GM12878 (cell line): ENCODE data around the gene IFT122. TPM values are rescaled to one million over a fixed set of nuclear protein-coding genes. Genes with fewer than 3 reads are reported as not detected.

Source experiments
- ATAC-seq: fragments of 200-7000 bp; cut with Tn5 transposase; 3 replicates; pipeline ENCODE4 v1.9.1; 2020; ENCODE audit warnings: mild to moderate bottlenecking, moderate library complexity
- BruUV-seq: library from RNA; stranded (reverse); fragments of 400-500 nt; replicated peaks from 2 replicates; lab custom pipeline; 2021; lab: Mats Ljungman, UMichigan
- CTCF ChIA-PET: fragments of 300-600 bp; sonication (Branson Sonifier 250); formaldehyde crosslinking; extraction: SDS; loops from one replicate; lab custom pipeline; 2021; ENCODE audit warnings: inconsistent platforms; lab: Yijun Ruan, JAX
- POLR2A ChIA-PET: fragments of 350-600 bp; formaldehyde crosslinking; extraction: SDS; loops from one replicate; lab custom pipeline; 2021; ENCODE audit warnings: inconsistent platforms; lab: Charles Lee
- RAD21 ChIA-PET: fragments of 300-600 bp; sonication (Branson Sonifier 250); formaldehyde crosslinking; loops from one replicate; lab custom pipeline; 2023; ENCODE audit warnings: antibody characterized with exemption; ENCODE audit not compliant: unreplicated experiment; lab: Charles Lee
- SMC1A ChIA-PET: fragments of 300-600 bp; sonication (Branson Sonifier 250); formaldehyde crosslinking; loops from one replicate; lab custom pipeline; 2023; ENCODE audit not compliant: unreplicated experiment, uncharacterized antibody; lab: Charles Lee
- DNase-seq: peaks from one replicate; pipeline ENCODE4 v3.0.0-alpha.2; 2011; ENCODE audit warnings: low read depth, low spot score
- FAIRE-seq: peaks from 3 replicates; lab custom pipeline; 2011; peaks lifted over from hg19 to GRCh38; lab: Jason Lieb, UNC
- H2AFZ ChIP-seq: 2 replicates; pipeline ENCODE4 v1.6.0; 2011; ENCODE audit warnings: low read depth, low read length, control low read depth; ENCODE audit not compliant: control insufficient read depth
- H3K27ac ChIP-seq: 2 replicates; pipeline ENCODE4 v1.5.1; 2011; ENCODE audit warnings: control low read depth; ENCODE audit not compliant: control insufficient read depth, insufficient read depth
- H3K27me3 ChIP-seq, 2 experiments: replicated peaks in 1 of 2; 2 replicates each; pipeline versions ENCODE4 v1.6.0 to v1.6.1; 2011; ENCODE audit warnings: low read length in 1 of 2; ENCODE audit not compliant: control insufficient read depth in 2 of 2, insufficient read depth in 2 of 2
- H3K36me3 ChIP-seq, 2 experiments: 2 replicates each; pipeline ENCODE4 v1.5.1; 2011; ENCODE audit warnings: low read length in 1 of 2; ENCODE audit not compliant: control insufficient read depth in 2 of 2, insufficient read depth in 2 of 2
- H3K4me1 ChIP-seq: 2 replicates; pipeline ENCODE4 v1.6.1; 2011; ENCODE audit warnings: mild to moderate bottlenecking, low read length, moderate library complexity, mixed read lengths; ENCODE audit not compliant: control insufficient read depth, insufficient read depth
- H3K4me2 ChIP-seq: 2 replicates; pipeline ENCODE4 v1.6.0; 2011; ENCODE audit warnings: control low read depth; ENCODE audit not compliant: control insufficient read depth, insufficient read depth
- H3K4me3 ChIP-seq: fragments of 200-600 bp; sonication (generic); 2 replicates; pipeline ENCODE4 v1.5.1; 2016
- H3K79me2 ChIP-seq: 2 replicates; pipeline ENCODE4 v1.6.0; 2011; ENCODE audit warnings: low read length; ENCODE audit not compliant: control insufficient read depth, insufficient read depth
- H3K9ac ChIP-seq: 2 replicates; pipeline ENCODE4 v1.8.0; 2011; ENCODE audit warnings: low read length, control low read depth, mixed read lengths; ENCODE audit not compliant: control insufficient read depth, insufficient read depth
- H3K9me3 ChIP-seq: replicated peaks from 3 replicates; pipeline ENCODE4 v1.5.1; 2011; ENCODE audit warnings: mild to moderate bottlenecking, low read length; ENCODE audit not compliant: control insufficient read depth, insufficient read depth
- H4K20me1 ChIP-seq: 2 replicates; pipeline ENCODE4 v1.6.0; 2011; ENCODE audit not compliant: control insufficient read depth, insufficient read depth
- DPF2 ChIP-seq: fragments of 450-650 bp; IDR thresholded peaks from 2 replicates; pipeline ENCODE4 v1.6.1; 2017; ENCODE audit warnings: mild to moderate bottlenecking
- GABPA ChIP-seq: IDR thresholded peaks from 2 replicates; pipeline ENCODE4 v1.6.1; 2014; ENCODE audit warnings: antibody characterized with exemption, low read depth, mild to moderate bottlenecking, inconsistent platforms
- HDAC2 ChIP-seq: fragments of 200-600 bp; sonication (generic); IDR thresholded peaks from 2 replicates; pipeline ENCODE4 v1.6.1; 2017
- JUND ChIP-seq: IDR thresholded peaks from 2 replicates; pipeline ENCODE4 v1.6.1; 2012; ENCODE audit warnings: low read depth, mild to moderate bottlenecking, low read length, improper control_type of control experiment, moderate library complexity
- NKRF ChIP-seq: fragments of 450-650 bp; conservative IDR thresholded peaks from 2 replicates; pipeline ENCODE4 v1.6.1; 2017; ENCODE audit warnings: mild to moderate bottlenecking, moderate library complexity
- NR2F1 ChIP-seq: fragments of 450-650 bp; conservative IDR thresholded peaks from 2 replicates; pipeline ENCODE4 v1.6.1; 2017; ENCODE audit warnings: mild to moderate bottlenecking
- SIN3A ChIP-seq: IDR thresholded peaks from 2 replicates; pipeline ENCODE4 v1.6.1; 2012; ENCODE audit warnings: low read depth, low read length, improper control_type of control experiment
- SMARCA5 ChIP-seq: fragments of 450-650 bp; IDR thresholded peaks from 2 replicates; pipeline ENCODE4 v1.6.1; 2017; ENCODE audit warnings: mild to moderate bottlenecking
- SPI1 ChIP-seq: IDR thresholded peaks from 2 replicates; pipeline ENCODE4 v1.6.1; 2011; ENCODE audit warnings: low read depth, mild to moderate bottlenecking, low read length, moderate library complexity, borderline replicate concordance; ENCODE audit not compliant: insufficient read depth
- YY1 ChIP-seq: IDR thresholded peaks from 2 replicates; pipeline ENCODE4 v1.6.1; 2011; ENCODE audit warnings: low read depth, mild to moderate bottlenecking, low read length
- ZNF207 ChIP-seq: fragments of 450-650 bp; IDR thresholded peaks from 2 replicates; pipeline ENCODE4 v1.6.1; 2014; ENCODE audit warnings: antibody characterized with exemption, mild to moderate bottlenecking, borderline replicate concordance
- WGBS: methylation state at CpG from one replicate; pipeline ENCODE4 v1.1.6; 2016; ENCODE audit warnings: low lambda C conversion rate; ENCODE audit not compliant: insufficient replicate concordance, insufficient coverage; ENCODE audit errors: missing lambda C conversion rate; 5-methylcytosine and 5-hydroxymethylcytosine counted together
- in situ Hi-C: fragments of 300-500 bp; cut with MboI; formaldehyde crosslinking; loops from 9 replicates; pipeline ENCODE4 v1.14.3; 2018; ENCODE audit warnings: mixed read lengths
- intact Hi-C: fragments of 100-400 bp; cut with micrococcal nuclease; formaldehyde crosslinking; loops from one replicate; pipeline ENCODE4 v1.14.2; 2022; ENCODE audit not compliant: unreplicated experiment
- polyA plus RNA-seq, 11 experiments: library from polyadenylated mRNA; depleted of rRNA in 4 of 11; unstranded in 6 of 11; stranded (reverse) in 5 of 11; fragments of >200 nt; fragmentation: Nextera tagmentation in 4 of 11; fragmentation: Illumina TruSeq in 1 of 11; extraction: Ambion mirVana in 4 of 11; extraction: Trizol in 1 of 11; gene quantifications; 1 replicate in 1 of 11; 2 replicates in 10 of 11; pipeline versions ENCODE4 v1.2.1 to v1.2.3, GENCODE V29; 2011 to 2016; ENCODE audit warnings: inconsistent platforms in 2 of 11, missing spikeins in 2 of 11, low read depth in 1 of 11
- total RNA-seq, 4 experiments: library from RNA; depleted of rRNA in 3 of 4; stranded (reverse); fragments of >200 nt in 3 of 4; fragmentation: Illumina TruSeq in 1 of 4; extraction: Trizol in 1 of 4; gene quantifications; 2 replicates each; pipeline versions ENCODE4 v1.2.1 to v1.2.3, GENCODE V29; 2013 to 2021
- TF ChIP-seq, protein P1 (sequence below): fragments of 450-650 bp; IDR thresholded peaks from 2 replicates; pipeline ENCODE4 v1.6.1; 2018; ENCODE audit warnings: mild to moderate bottlenecking, low read depth, moderate library complexity; ENCODE audit not compliant: partially characterized antibody

The IFT122 gene
- total and polyA plus RNA-seq, 10 of the 15 experiments (the other 5 are each of a cell fraction or from before 2014, with no cell fraction given) = 1.8 to 19.2 (median 8.4) TPM

DNA sequence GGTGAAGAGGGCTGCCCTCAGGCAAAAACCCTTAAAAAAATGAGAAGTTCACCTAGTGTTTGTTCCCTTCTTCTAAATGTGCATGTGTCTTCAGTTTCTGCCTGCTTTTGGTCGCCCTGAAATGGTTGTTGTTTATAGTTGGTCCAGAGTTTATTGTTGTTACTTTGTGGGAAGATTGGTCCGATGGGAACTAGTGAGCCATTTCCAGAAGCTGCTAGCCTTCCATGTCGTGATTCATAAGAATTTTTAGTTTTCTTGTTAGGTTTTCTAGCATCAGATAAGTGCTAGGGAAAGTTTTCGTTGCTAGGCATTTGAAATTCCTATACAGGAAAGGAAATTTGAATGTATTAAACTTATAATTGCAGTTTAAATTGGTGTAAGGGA lies 33.7 kb downstream of the IFT122 start (continued):
- TF ChIP-seq SIN3A = no peak

- POLR2A ChIA-PET = interaction anchor here (1.8 kb wide), 1 partner anchor 11 kb away, joined by 5 read pairs; no protein-coding TSS in a partner anchor
- RAD21 ChIA-PET = interaction anchor here (0.6 to 1.0 kb wide), 2 partner anchors 194 to 350 kb away, joined by 3 read pairs; no protein-coding TSS in a partner anchor
- Histone ChIP-seq H3K4me1 (no peaks in the 10 kb centered on the region), H3K36me3 (peaks cover 1 to 3% of the 10 kb centered on the region in 2 experiments; a peak in 2 of 4 replicates), H3K9me3 (no peaks in the 10 kb centered on the region), H4K20me1 (no peaks in the 10 kb centered on the region), H2AFZ (no peak overlapping the region), H3K4me3 (no peak overlapping the region), H3K79me2 (no peaks in the 10 kb centered on the region), H3K4me2 (no peak overlapping the region), H3K27me3 (no peaks in the 10 kb centered on the region), H3K9ac (no peak overlapping the region), H3K27ac (no peak overlapping the region)
- SMC1A ChIA-PET = interaction anchor here (0.7 to 1.3 kb wide), 6 partner anchors 11 to 171 kb away, joined by 3 to 4 read pairs (median 4); no protein-coding TSS in a partner anchor
- intact Hi-C loops = no loop called here
- CTCF ChIA-PET = interaction anchor here (0.6 to 1.5 kb wide), 5 partner anchors 13 to 213 kb away, joined by 3 to 5 read pairs (median 4); no protein-coding TSS in a partner anchor
- in situ Hi-C loops = no loop called here
- no peak for TF ChIP-seq SIN3A
- no peak for TF ChIP-seq NKRF
- TF ChIP-seq SPI1 = no peak
- TF ChIP-seq ZNF207 = no peak
- no peak for TF ChIP-seq GABPA
- TF ChIP-seq, protein P1, sequence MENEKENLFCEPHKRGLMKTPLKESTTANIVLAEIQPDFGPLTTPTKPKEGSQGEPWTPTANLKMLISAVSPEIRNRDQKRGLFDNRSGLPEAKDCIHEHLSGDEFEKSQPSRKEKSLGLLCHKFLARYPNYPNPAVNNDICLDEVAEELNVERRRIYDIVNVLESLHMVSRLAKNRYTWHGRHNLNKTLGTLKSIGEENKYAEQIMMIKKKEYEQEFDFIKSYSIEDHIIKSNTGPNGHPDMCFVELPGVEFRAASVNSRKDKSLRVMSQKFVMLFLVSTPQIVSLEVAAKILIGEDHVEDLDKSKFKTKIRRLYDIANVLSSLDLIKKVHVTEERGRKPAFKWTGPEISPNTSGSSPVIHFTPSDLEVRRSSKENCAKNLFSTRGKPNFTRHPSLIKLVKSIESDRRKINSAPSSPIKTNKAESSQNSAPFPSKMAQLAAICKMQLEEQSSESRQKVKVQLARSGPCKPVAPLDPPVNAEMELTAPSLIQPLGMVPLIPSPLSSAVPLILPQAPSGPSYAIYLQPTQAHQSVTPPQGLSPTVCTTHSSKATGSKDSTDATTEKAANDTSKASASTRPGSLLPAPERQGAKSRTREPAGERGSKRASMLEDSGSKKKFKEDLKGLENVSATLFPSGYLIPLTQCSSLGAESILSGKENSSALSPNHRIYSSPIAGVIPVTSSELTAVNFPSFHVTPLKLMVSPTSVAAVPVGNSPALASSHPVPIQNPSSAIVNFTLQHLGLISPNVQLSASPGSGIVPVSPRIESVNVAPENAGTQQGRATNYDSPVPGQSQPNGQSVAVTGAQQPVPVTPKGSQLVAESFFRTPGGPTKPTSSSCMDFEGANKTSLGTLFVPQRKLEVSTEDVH = no peak
- no peak for TF ChIP-seq DPF2
- TF ChIP-seq SMARCA5 = no peak
- no peak for TF ChIP-seq NR2F1
- no peak for TF ChIP-seq JUND
- no peak for TF ChIP-seq YY1
- TF ChIP-seq HDAC2 = no peak
- DNase-seq = no peak
- no peak for ATAC-seq
- WGBS = 87% methylated on average over 10 of the region's 10 CpGs
- no TSS peak for BruUV-seq
- FAIRE-seq = no peak
Measured at GRCh38 chr3:129474984-129475804, 35.2 kb downstream of the IFT122 start.
